Spleen (tissue), 11 donors: Measurements from ENCODE around the gene ZPLD1. TPM values are rescaled to one million over a fixed set of nuclear protein-coding genes. Genes with fewer than 3 reads are reported as not detected.

Experiments
- DNase-seq: peaks from one replicate; pipeline ENCODE4 v3.0.0-alpha.2; 2020
- H3K27ac ChIP-seq, 8 donors: fragments of 200-600 bp; sonication (generic) in 7 of 8; 1 replicate in 4 of 8; 2 replicates in 4 of 8; pipeline versions ENCODE4 v1.5.0 to v1.8.0; 2016 to 2021; ENCODE audit warnings: inconsistent platforms in 4 of 8, mild to moderate bottlenecking in 4 of 8, moderate library complexity in 1 of 8
- H3K27me3 ChIP-seq, 7 donors: fragments of 200-600 bp; sonication (generic) in 6 of 7; replicated peaks in 1 of 7; 1 replicate in 4 of 7; 2 replicates in 3 of 7; pipeline versions ENCODE4 v1.5.0 to v1.8.0; 2016 to 2021; ENCODE audit warnings: inconsistent platforms in 3 of 7, mild to moderate bottlenecking in 1 of 7
- H3K36me3 ChIP-seq, 6 donors: fragments of 200-600 bp; sonication (generic) in 5 of 6; 1 replicate in 4 of 6; 2 replicates in 2 of 6; pipeline versions ENCODE4 v1.5.0 to v1.8.0; 2016 to 2021; ENCODE audit warnings: inconsistent platforms in 2 of 6
- H3K4me1 ChIP-seq, 6 donors: fragments of 200-600 bp; sonication (generic) in 5 of 6; 1 replicate in 3 of 6; 2 replicates in 3 of 6; pipeline versions ENCODE4 v1.5.0 to v1.8.0; 2016 to 2021; ENCODE audit warnings: inconsistent platforms in 3 of 6
- H3K4me3 ChIP-seq, 8 donors: fragments of 200-600 bp; sonication (generic) in 7 of 8; 1 replicate in 4 of 8; 2 replicates in 4 of 8; pipeline versions ENCODE4 v1.5.0 to v1.8.0; 2016 to 2021; ENCODE audit warnings: inconsistent platforms in 4 of 8, mild to moderate bottlenecking in 4 of 8, moderate library complexity in 2 of 8
- H3K9me3 ChIP-seq, 8 donors: fragments of 200-600 bp; sonication (generic) in 7 of 8; 1 replicate in 4 of 8; 2 replicates in 4 of 8; pipeline versions ENCODE4 v1.5.0 to v1.8.0; 2016 to 2021; ENCODE audit warnings: inconsistent platforms in 4 of 8
- CTCF ChIP-seq, 11 experiments: fragments of 200-600 bp in 7 of 11; fragments of 450-650 bp in 4 of 11; sonication (generic) in 4 of 11; IDR thresholded peaks in 8 of 11; conservative IDR thresholded peaks in 3 of 11; 1 replicate in 7 of 11; 2 replicates in 4 of 11; pipeline versions ENCODE4 v1.4.0 to v1.8.0; 2016 to 2021; ENCODE audit warnings: antibody characterized with exemption in 11 of 11, inconsistent platforms in 4 of 11, mild to moderate bottlenecking in 1 of 11
- POLR2A ChIP-seq, 3 donors: fragments of 450-650 bp; IDR thresholded peaks; one replicate each; pipeline ENCODE4 v1.5.1; 2017; ENCODE audit warnings: antibody characterized with exemption in 3 of 3, mild to moderate bottlenecking in 1 of 3
- POLR2AphosphoS5 ChIP-seq, 3 donors: sonication (generic); formaldehyde crosslinking; IDR thresholded peaks; one replicate each; pipeline ENCODE4 v1.5.1; 2017; ENCODE audit warnings: antibody characterized with exemption in 3 of 3
- WGBS, 5 donors: extraction: QIAGEN DNeasy Blood & Tissue Kit in 3 of 5; methylation state at CpG; one replicate each; pipeline versions ENCODE4 v1.1.5 to v1.1.7; 2013 to 2018; 5-methylcytosine and 5-hydroxymethylcytosine counted together
- intact Hi-C: fragments of 100-400 bp; cut with DNase I; formaldehyde crosslinking; loops from one replicate; pipeline ENCODE4 v1.15.0; 2023; ENCODE audit warnings: low total_unique reads
- polyA plus RNA-seq, 3 donors: library from polyadenylated mRNA; stranded (reverse); fragments of 200-250 nt; gene quantifications; one replicate each; pipeline ENCODE4 v1.2.1, GENCODE V29; 2013
- total RNA-seq, 7 donors: library from RNA; depleted of rRNA in 3 of 7; stranded (reverse); fragments of >200 nt in 3 of 7; fragmentation: NEBNext Ultra II Directional in 4 of 7; extraction: Animal tissue kit (Norgen Biotek cat#: 25700) in 4 of 7; gene quantifications; one replicate each; pipeline versions ENCODE4 v1.1.0 to v1.2.1, GENCODE V29; 2016 to 2021
- donor health status: healthy with polysubstance abuse.
- donor health status: DM: no; HTN: no; CAD: no; lungs with moderate emphysema.
- donor health status: DM: no; HTN: no; CAD: no.
- donor health status: Bipolar disorder and iron deficiency.
- donor health status: healthy.
- donor health status: DM: no; HTN: no; CAD: no.
- donor health status: DM: yes; HTN: yes; CAD: no.

Gene ZPLD1
- total and polyA plus RNA-seq, 10 donors: 0.03 TPM; not detected in 9

GRCh38 chr3:102466001-102466400 is 31.2 kb downstream of the ZPLD1 start:
- TF ChIP-seq CTCF (IDR thresholded peaks at IDR 0.05 in 8 of 11, conservative IDR thresholded peaks at IDR 0.05 in 3 of 11): no peak
- TF ChIP-seq POLR2A (IDR thresholded peaks at IDR 0.05): no peak
- no peak for TF ChIP-seq POLR2AphosphoS5 (IDR thresholded peaks at IDR 0.05)
- intact Hi-C loops: no loop called here
- H3K27ac ChIP-seq: no peak overlapping the region
- no peaks in the 10 kb centered on the region for H3K36me3 ChIP-seq
- peaks cover 0 to 10% (median 0%) of the 10 kb centered on the region in 7 donors for H3K27me3 ChIP-seq
- no peaks in the 10 kb centered on the region for H3K9me3 ChIP-seq
- H3K4me3 ChIP-seq: no peak overlapping the region
- no peaks in the 10 kb centered on the region for H3K4me1 ChIP-seq
- 22 to 63% (median 52%) methylated on average over 1 of the region's 1 CpG for WGBS, 5 donors
- no peak for DNase-seq

- TF ChIP-seq POLR2A (IDR thresholded peaks at IDR 0.05) (no peak), POLR2AphosphoS5 (IDR thresholded peaks at IDR 0.05) (no peak), CTCF (IDR thresholded peaks at IDR 0.05 in 8 of 11, conservative IDR thresholded peaks at IDR 0.05 in 3 of 11) (no peak)
- Histone ChIP-seq H3K4me3 (no peak overlapping the region), H3K27me3 (peaks cover 0 to 7% (median 0%) of the 10 kb centered on the region in 7 donors), H3K9me3 (no peaks in the 10 kb centered on the region), H3K4me1 (no peaks in the 10 kb centered on the region), H3K36me3 (no peaks in the 10 kb centered on the region), H3K27ac (no peak overlapping the region)
- WGBS, 5 donors: 86 to 91% (median 90%) methylated on average over 6 of the region's 6 CpGs
- DNase-seq: no peak
- intact Hi-C loops: no loop called here
Observed at GRCh38 chr3:102470066-102470465, 35.3 kb downstream of the ZPLD1 start.

GRCh38 chr3:102471001-102471400 is 36.2 kb downstream of the ZPLD1 start:
- intact Hi-C loops: no loop called here
- DNase-seq: no peak
- TF ChIP-seq CTCF (IDR thresholded peaks at IDR 0.05 in 8 of 11, conservative IDR thresholded peaks at IDR 0.05 in 3 of 11) (no peak), POLR2A (IDR thresholded peaks at IDR 0.05) (no peak), POLR2AphosphoS5 (IDR thresholded peaks at IDR 0.05) (no peak)
- peaks cover 0 to 3% (median 0%) of the 10 kb centered on the region in 7 donors for H3K27me3 ChIP-seq
- H3K27ac ChIP-seq: no peak overlapping the region
- H3K36me3 ChIP-seq: no peaks in the 10 kb centered on the region
- WGBS, 5 donors: 83 to 91% (median 87%) methylated on average over 10 of the region's 10 CpGs
- H3K4me1 ChIP-seq: no peaks in the 10 kb centered on the region
- no peak overlapping the region for H3K4me3 ChIP-seq
- H3K9me3 ChIP-seq: no peaks in the 10 kb centered on the region

GRCh38 chr3:102471491-102471890 is 36.7 kb downstream of the ZPLD1 start:
- H3K4me1 ChIP-seq: no peaks in the 10 kb centered on the region
- no peaks in the 10 kb centered on the region for H3K9me3 ChIP-seq
- H3K4me3 ChIP-seq: no peak overlapping the region
- no peaks in the 10 kb centered on the region for H3K36me3 ChIP-seq
- 87 to 98% (median 94%) methylated on average over 2 of the region's 2 CpGs for WGBS, 5 donors
- intact Hi-C loops: no loop called here
- no peak for TF ChIP-seq POLR2AphosphoS5 (IDR thresholded peaks at IDR 0.05)
- TF ChIP-seq CTCF (IDR thresholded peaks at IDR 0.05 in 8 of 11, conservative IDR thresholded peaks at IDR 0.05 in 3 of 11): no peak
- no peak for TF ChIP-seq POLR2A (IDR thresholded peaks at IDR 0.05)
- DNase-seq: no peak
- no peaks in the 10 kb centered on the region for H3K27me3 ChIP-seq
- no peak overlapping the region for H3K27ac ChIP-seq
